T-cell (primary cell): ENCODE data around the gene MCRIP1. TPM values are rescaled to one million over a fixed set of nuclear protein-coding genes. Genes with fewer than 3 reads are reported as not detected.

Experiments used
- ATAC-seq, 4 experiments: fragments of 200-7000 bp in 3 of 4; fragments of 150-1000 bp in 1 of 4; cut with Tn5 transposase; replicated peaks in 1 of 4; 1 replicate in 3 of 4; 2 replicates in 1 of 4; pipeline ENCODE4 v1.10.0; 2021; ENCODE audit warnings: moderate library complexity in 3 of 4, mild to moderate bottlenecking in 2 of 4, moderate number of reproducible peaks in 1 of 4
- CTCF ChIA-PET, 2 donors: fragments of 300-600 bp; sonication (Branson Sonifier 250); formaldehyde crosslinking; loops; one replicate each; lab custom pipeline; 2022; ENCODE audit warnings: antibody characterized with exemption in 2 of 2; lab: Charles Lee
- POLR2A ChIA-PET, 2 donors: fragments of 300-600 bp; sonication (Branson Sonifier 250); formaldehyde crosslinking; loops; one replicate each; lab custom pipeline; 2022; ENCODE audit warnings: antibody characterized with exemption in 2 of 2; lab: Charles Lee
- DNase-seq, 35 experiments: peaks; one replicate each; pipeline versions ENCODE4 v3.0.0 to v3.0.0-alpha.2; 2013 to 2023
- H3K27ac ChIP-seq: one replicate; pipeline ENCODE4 v1.5.1; 2013; ENCODE audit warnings: low read length
- H3K27me3 ChIP-seq, 2 experiments: replicated peaks in 1 of 2; 1 replicate in 1 of 2; 2 replicates in 1 of 2; pipeline versions ENCODE4 v1.6.1 to v1.7.0; 2013; ENCODE audit warnings: low read length in 1 of 2, mixed read lengths in 1 of 2; ENCODE audit not compliant: control insufficient read depth in 2 of 2, insufficient read depth in 2 of 2; ENCODE audit errors: extremely low read depth in 1 of 2
- H3K36me3 ChIP-seq, 2 donors: 1 replicate in 1 of 2; 2 replicates in 1 of 2; pipeline versions ENCODE4 v1.6.1 to v1.7.0; 2013; ENCODE audit warnings: low read length in 1 of 2; ENCODE audit not compliant: control insufficient read depth in 2 of 2, insufficient read depth in 1 of 2; ENCODE audit errors: extremely low read depth in 1 of 2
- H3K4me1 ChIP-seq, 2 experiments: 1 replicate in 1 of 2; 2 replicates in 1 of 2; pipeline versions ENCODE4 v1.6.1 to v1.7.0; 2013; ENCODE audit warnings: low read length in 2 of 2, mixed read lengths in 1 of 2; ENCODE audit not compliant: insufficient read depth in 2 of 2, control insufficient read depth in 1 of 2; ENCODE audit errors: extremely low read depth in 1 of 2
- H3K4me3 ChIP-seq, 2 donors: 1 replicate in 1 of 2; 2 replicates in 1 of 2; pipeline versions ENCODE4 v1.5.1 to v1.7.0; 2013; ENCODE audit warnings: mild to moderate bottlenecking in 2 of 2, low read length in 1 of 2, moderate library complexity in 1 of 2; ENCODE audit not compliant: control insufficient read depth in 1 of 2; ENCODE audit errors: extremely low read depth in 1 of 2
- H3K9me3 ChIP-seq: 2 replicates; pipeline ENCODE4 v1.7.0; 2013
- H3K27ac Mint-ChIP-seq, 2 donors: one replicate each; pipeline ENCODE4 v1.8.0; 2020 to 2021; ENCODE audit warnings: mild to moderate bottlenecking in 2 of 2, mixed read lengths in 2 of 2
- H3K27me3 Mint-ChIP-seq, 2 donors: one replicate each; pipeline ENCODE4 v1.8.0; 2021 to 2022; ENCODE audit warnings: mixed read lengths in 2 of 2
- H3K36me3 Mint-ChIP-seq: one replicate; pipeline ENCODE4 v1.8.0; 2021; ENCODE audit warnings: mixed read lengths
- H3K4me1 Mint-ChIP-seq, 3 donors: one replicate each; pipeline ENCODE4 v1.8.0; 2020 to 2022; ENCODE audit warnings: mixed read lengths in 3 of 3, mild to moderate bottlenecking in 1 of 3
- H3K4me3 Mint-ChIP-seq, 3 donors: one replicate each; pipeline ENCODE4 v1.8.0; 2020 to 2022; ENCODE audit warnings: mild to moderate bottlenecking in 3 of 3, mixed read lengths in 3 of 3, moderate library complexity in 3 of 3
- H3K9me3 Mint-ChIP-seq, 3 donors: one replicate each; pipeline ENCODE4 v1.8.0; 2020 to 2022; ENCODE audit warnings: mixed read lengths in 3 of 3
- WGBS: methylation state at CpG from one replicate; pipeline ENCODE4 v1.1.5; 2013; ENCODE audit warnings: missing lambda C conversion rate; ENCODE audit not compliant: insufficient coverage; 5-methylcytosine and 5-hydroxymethylcytosine counted together
- total RNA-seq, 35 experiments: library from RNA in 6 of 35; stranded (reverse) in 6 of 35; fragments of 120-200 nt in 1 of 35; gene quantifications; one replicate each; pipeline versions ENCODE4 v1.2.1 to v1.2.4 and lab custom pipeline; 2013 to 2026

Gene MCRIP1
- total RNA-seq, 5 donors from 2014 or later (not counting 1 experiment from before 2014, with no cell fraction given), result 46.4 to 92.4 (median 77.1) TPM

- 97% methylated on average over 28 of the region's 38 CpGs for WGBS
- no peaks in the 10 kb centered on the region for H3K9me3 Mint-ChIP-seq
- H3K36me3 ChIP-seq, result peaks cover 15 to 56% of the 10 kb centered on the region in 2 donors
Observed at GRCh38 chr17:81845881-81846742, 13.0 kb upstream of the MCRIP1 start.

GRCh38 chr17:81845361-81845760, 12.3 kb upstream of the MCRIP1 start:
- ChIA-PET POLR2A (no interaction called here), CTCF (no interaction called here)
- Mint-ChIP-seq H3K9me3 (no peaks in the 10 kb centered on the region), H3K27ac (no peak overlapping the region), H3K4me3 (no peak overlapping the region), H3K27me3 (no peaks in the 10 kb centered on the region), H3K36me3 (peaks cover 20% of the 10 kb centered on the region), H3K4me1 (no peaks in the 10 kb centered on the region)
- Histone ChIP-seq H3K36me3 (peaks cover 15 to 55% of the 10 kb centered on the region in 2 donors), H3K9me3 (no peaks in the 10 kb centered on the region), H3K27me3 (no peaks in the 10 kb centered on the region), H3K4me1 (no peaks in the 10 kb centered on the region), H3K27ac (no peak overlapping the region), H3K4me3 (no peak overlapping the region)
- 97% methylated on average over 11 of the region's 13 CpGs for WGBS
- no peak for DNase-seq
- no peak for ATAC-seq

More at GRCh38 chr17:81845881-81846742, 13.0 kb upstream of the MCRIP1 start:
- Histone ChIP-seq H3K9me3 (no peaks in the 10 kb centered on the region), H3K27me3 (no peaks in the 10 kb centered on the region), H3K4me1 (no peaks in the 10 kb centered on the region), H3K4me3 (no peak overlapping the region), H3K27ac (no peak overlapping the region)
- CTCF ChIA-PET, result no interaction called here
- DNase-seq (no peak), ATAC-seq (no peak)
- peaks cover 20% of the 10 kb centered on the region for H3K36me3 Mint-ChIP-seq
- H3K27me3 Mint-ChIP-seq, result no peaks in the 10 kb centered on the region
- no peaks in the 10 kb centered on the region for H3K4me1 Mint-ChIP-seq
- H3K4me3 Mint-ChIP-seq, result no peak overlapping the region
- H3K27ac Mint-ChIP-seq, result no peak overlapping the region
- POLR2A ChIA-PET, result no interaction called here

GRCh38 chr17:81844887-81845286, 11.8 kb upstream of the MCRIP1 start:
- no peak for ATAC-seq
- H3K36me3 ChIP-seq, result peaks cover 15 to 55% of the 10 kb centered on the region in 2 donors
- Mint-ChIP-seq H3K9me3 (no peaks in the 10 kb centered on the region), H3K4me1 (no peaks in the 10 kb centered on the region), H3K36me3 (peaks cover 20% of the 10 kb centered on the region), H3K27me3 (no peaks in the 10 kb centered on the region), H3K27ac (no peak overlapping the region), H3K4me3 (no peak overlapping the region)
- no peak for DNase-seq
- ChIA-PET CTCF (no interaction called here), POLR2A (no interaction called here)
- H3K4me3 ChIP-seq, result no peak overlapping the region
- no peaks in the 10 kb centered on the region for H3K4me1 ChIP-seq
- 97% methylated on average over 7 of the region's 13 CpGs for WGBS
- no peak overlapping the region for H3K27ac ChIP-seq
- H3K9me3 ChIP-seq, result no peaks in the 10 kb centered on the region
- H3K27me3 ChIP-seq, result no peaks in the 10 kb centered on the region

GRCh38 chr17:81844327-81844851, 11.3 kb upstream of the MCRIP1 start:
- no peaks in the 10 kb centered on the region for H3K9me3 ChIP-seq
- ChIA-PET CTCF (no interaction called here), POLR2A (no interaction called here)
- H3K9me3 Mint-ChIP-seq, result no peaks in the 10 kb centered on the region
- no peaks in the 10 kb centered on the region for H3K4me1 ChIP-seq
- peaks cover 20% of the 10 kb centered on the region for H3K36me3 Mint-ChIP-seq
- no peaks in the 10 kb centered on the region for H3K4me1 Mint-ChIP-seq
- ATAC-seq (no peak), DNase-seq (no peak)
- no peak overlapping the region for H3K27ac Mint-ChIP-seq
- H3K4me3 ChIP-seq, result no peak overlapping the region
- peaks cover 15 to 55% of the 10 kb centered on the region in 2 donors for H3K36me3 ChIP-seq
- 97% methylated on average over 14 of the region's 14 CpGs for WGBS
- no peaks in the 10 kb centered on the region for H3K27me3 ChIP-seq
- no peaks in the 10 kb centered on the region for H3K27me3 Mint-ChIP-seq
- no peak overlapping the region for H3K27ac ChIP-seq
- H3K4me3 Mint-ChIP-seq, result no peak overlapping the region

GRCh38 chr17:81843713-81844326, 10.7 kb upstream of the MCRIP1 start:
- no peak overlapping the region for H3K4me3 ChIP-seq
- DNase-seq (no peak), ATAC-seq (no peak)
- Mint-ChIP-seq H3K27ac (no peak overlapping the region), H3K36me3 (peaks cover 20% of the 10 kb centered on the region), H3K4me3 (no peak overlapping the region), H3K27me3 (no peaks in the 10 kb centered on the region), H3K9me3 (no peaks in the 10 kb centered on the region), H3K4me1 (no peaks in the 10 kb centered on the region)
- no peaks in the 10 kb centered on the region for H3K9me3 ChIP-seq
- no peaks in the 10 kb centered on the region for H3K27me3 ChIP-seq
- H3K27ac ChIP-seq, result no peak overlapping the region
- peaks cover 15 to 55% of the 10 kb centered on the region in 2 donors for H3K36me3 ChIP-seq
- CTCF ChIA-PET, result no interaction called here
- POLR2A ChIA-PET, result no interaction called here
- WGBS, result 93% methylated on average over 26 of the region's 30 CpGs
- H3K4me1 ChIP-seq, result no peaks in the 10 kb centered on the region

GRCh38 chr17:81842725-81843504, 9.8 kb upstream of the MCRIP1 start:
- H3K4me1 Mint-ChIP-seq, result no peaks in the 10 kb centered on the region
- H3K36me3 Mint-ChIP-seq, result peaks cover 20% of the 10 kb centered on the region
- H3K4me3 ChIP-seq, result no peak overlapping the region
- 91% methylated on average over 19 of the region's 21 CpGs for WGBS
- H3K36me3 ChIP-seq, result peaks cover 15 to 51% of the 10 kb centered on the region in 2 donors
- H3K4me3 Mint-ChIP-seq, result no peak overlapping the region
- peak overlapping the region in 1 of 2 donors; percentile 52 for H3K27ac Mint-ChIP-seq
- POLR2A ChIA-PET, result no interaction called here
- no peaks in the 10 kb centered on the region for H3K27me3 Mint-ChIP-seq
- no peaks in the 10 kb centered on the region for H3K4me1 ChIP-seq
- ATAC-seq, result no peak
- H3K27me3 ChIP-seq, result no peaks in the 10 kb centered on the region
- CTCF ChIA-PET, result no interaction called here
- H3K9me3 Mint-ChIP-seq, result no peaks in the 10 kb centered on the region
- H3K9me3 ChIP-seq, result no peaks in the 10 kb centered on the region
- H3K27ac ChIP-seq, result no peak overlapping the region
- no peak for DNase-seq
